Stomach (tissue), 9 donors: ENCODE measurements around the gene MMP13. TPM values are rescaled to one million over a fixed set of nuclear protein-coding genes. Genes with fewer than 3 reads are reported as not detected.
A peak's percentile ranks its signal among the peaks of the same experiment; 100 is the strongest.
"Not testable (repeated sequence)": the region's sequence is repeated elsewhere in the genome, so short reads cannot be mapped to it uniquely, and the experiment has no call there.

ENCODE experiments used
- DNase-seq, 2 donors: peaks; one replicate each; pipeline versions ENCODE4 v3.0.0 to v3.0.0-alpha.2; 2013 to 2019
- H3K27ac ChIP-seq, 5 donors: fragments of 200-600 bp in 4 of 5; sonication (generic) in 4 of 5; one replicate each; pipeline ENCODE4 v1.5.1; 2013 to 2019; ENCODE audit warnings: mild to moderate bottlenecking in 1 of 5, moderate library complexity in 1 of 5
- H3K27me3 ChIP-seq, 3 donors: fragments of 200-600 bp; sonication (generic); one replicate each; pipeline ENCODE4 v1.5.1; 2017 to 2019; ENCODE audit warnings: mixed run types in 1 of 3
- H3K36me3 ChIP-seq, 4 donors: fragments of 200-600 bp; sonication (generic); 1 replicate in 3 of 4; 2 replicates in 1 of 4; pipeline ENCODE4 v1.5.1; 2016 to 2019
- H3K4me1 ChIP-seq, 4 donors: fragments of 200-600 bp; sonication (generic); one replicate each; pipeline ENCODE4 v1.5.1; 2016 to 2019
- H3K4me3 ChIP-seq, 4 donors: fragments of 200-600 bp; sonication (generic) in 3 of 4; one replicate each; pipeline ENCODE4 v1.5.1; 2016 to 2019; ENCODE audit warnings: mild to moderate bottlenecking in 1 of 4
- H3K9me3 ChIP-seq, 4 donors: fragments of 200-600 bp; sonication (generic); one replicate each; pipeline ENCODE4 v1.5.1; 2016 to 2019
- CTCF ChIP-seq, 7 experiments: fragments of 450-650 bp in 4 of 7; fragments of 200-600 bp in 3 of 7; sonication (generic) in 3 of 7; IDR thresholded peaks; one replicate each; pipeline ENCODE4 v1.5.1; 2016 to 2019; ENCODE audit warnings: antibody characterized with exemption in 7 of 7, control low read depth in 2 of 7, mild to moderate bottlenecking in 1 of 7
- EP300 ChIP-seq: sonication (generic); formaldehyde crosslinking; IDR thresholded peaks from one replicate; pipeline ENCODE4 v1.6.1; 2017; ENCODE audit warnings: antibody characterized with exemption
- POLR2A ChIP-seq, 4 donors: fragments of 450-650 bp; IDR thresholded peaks; one replicate each; pipeline ENCODE4 v1.6.1; 2016; ENCODE audit warnings: antibody characterized with exemption in 4 of 4, control low read depth in 2 of 4, mild to moderate bottlenecking in 1 of 4, moderate library complexity in 1 of 4
- POLR2AphosphoS5 ChIP-seq, 3 donors: sonication (generic); formaldehyde crosslinking; IDR thresholded peaks; one replicate each; pipeline ENCODE4 v1.6.1; 2016; ENCODE audit warnings: antibody characterized with exemption in 3 of 3
- WGBS, 5 donors: extraction: QIAGEN DNeasy Blood & Tissue Kit in 3 of 5; methylation state at CpG; one replicate each; pipeline versions ENCODE4 v1.1.5 to v1.1.7; 2013 to 2018; 5-methylcytosine and 5-hydroxymethylcytosine counted together
- intact Hi-C: fragments of 100-400 bp; cut with DNase I; formaldehyde crosslinking; loops from one replicate; pipeline ENCODE4 v1.15.1; 2023; ENCODE audit warnings: low total_unique reads
- polyA plus RNA-seq, 3 donors: library from polyadenylated mRNA; stranded (reverse); fragments of 200-250 nt; gene quantifications; one replicate each; pipeline ENCODE4 v1.2.3, GENCODE V29; 2013
- total RNA-seq, 5 donors: library from RNA; depleted of rRNA; stranded (reverse); fragments of >200 nt; gene quantifications; one replicate each; pipeline versions ENCODE4 v1.1.0 to v1.2.3, GENCODE V29; 2014 to 2016
- donor health status: healthy with polysubstance abuse.
- donor health status: Bipolar disorder and iron deficiency.
- donor health status: healthy.

The MMP13 gene
- total and polyA plus RNA-seq, 8 donors = 0.25 TPM; not detected in 7

- peaks cover 0 to 3% (median 0%) of the 10 kb centered on the region in 4 donors for H3K4me1 ChIP-seq
- H3K36me3 ChIP-seq = no peaks in the 10 kb centered on the region
- WGBS, 5 donors = 36 to 41% (median 38%) methylated on average over 3 of the region's 3 CpGs
- no peaks in the 10 kb centered on the region for H3K27me3 ChIP-seq
- intact Hi-C loops = no loop called here
- DNase-seq = peak in 1 of 2 donors; percentile 67
- no peak for TF ChIP-seq POLR2A (IDR thresholded peaks at IDR 0.05)
- TF ChIP-seq CTCF (IDR thresholded peaks at IDR 0.05) = peak in 5 of 7 experiments; percentile 39 to 65 (median 51)
- H3K27ac ChIP-seq = peak overlapping the region in 1 of 5 donors; percentile 57
- H3K4me3 ChIP-seq = no peak overlapping the region
- no peaks in the 10 kb centered on the region for H3K9me3 ChIP-seq
Observed at GRCh38 chr11:102914238-102915043, 41.1 kb downstream of the MMP13 start.

GRCh38 chr11:102912482-102912830 lies 43.1 kb downstream of the MMP13 start:
- H3K4me1 ChIP-seq = peaks cover 0 to 3% (median 0%) of the 10 kb centered on the region in 4 donors
- H3K9me3 ChIP-seq = no peaks in the 10 kb centered on the region
- no peak overlapping the region for H3K4me3 ChIP-seq
- intact Hi-C loops = no loop called here
- H3K27ac ChIP-seq = no peak overlapping the region
- no peak for TF ChIP-seq POLR2AphosphoS5 (IDR thresholded peaks at IDR 0.05)
- TF ChIP-seq EP300 = no peak
- no peak for TF ChIP-seq CTCF (IDR thresholded peaks at IDR 0.05)
- no peak for TF ChIP-seq POLR2A (IDR thresholded peaks at IDR 0.05)
- no peak for DNase-seq
- H3K27me3 ChIP-seq = no peaks in the 10 kb centered on the region
- no peaks in the 10 kb centered on the region for H3K36me3 ChIP-seq
- 54 to 76% (median 65%) methylated on average over 2 of the region's 2 CpGs for WGBS, 5 donors

GRCh38 chr11:102911758-102912481 lies 43.6 kb downstream of the MMP13 start:
- WGBS, 5 donors = 85 to 91% (median 90%) methylated on average over 13 of the region's 13 CpGs
- TF ChIP-seq EP300 (no peak), POLR2A (IDR thresholded peaks at IDR 0.05) (no peak), POLR2AphosphoS5 (IDR thresholded peaks at IDR 0.05) (no peak), CTCF (IDR thresholded peaks at IDR 0.05) (no peak)
- Histone ChIP-seq H3K27me3 (no peaks in the 10 kb centered on the region), H3K4me1 (peaks cover 0 to 3% (median 0%) of the 10 kb centered on the region in 4 donors), H3K9me3 (no peaks in the 10 kb centered on the region), H3K27ac (no peak overlapping the region), H3K4me3 (no peak overlapping the region), H3K36me3 (no peaks in the 10 kb centered on the region)
- no peak for DNase-seq
- intact Hi-C loops = no loop called here

- H3K36me3 ChIP-seq, H3K4me3 ChIP-seq, H3K9me3 ChIP-seq, H3K27ac ChIP-seq, H3K4me1 ChIP-seq, H3K27me3 ChIP-seq, intact Hi-C loops: not testable (repeated sequence)
- 57 to 67% (median 65%) methylated on average over 5 of the region's 5 CpGs for WGBS, 5 donors
- peak in 1 of 2 donors; percentile 28 for DNase-seq
Observed at GRCh38 chr11:102905848-102906247, 49.7 kb downstream of the MMP13 start.

GRCh38 chr11:102903895-102904294 lies 51.6 kb downstream of the MMP13 start:
- intact Hi-C loops, H3K36me3 ChIP-seq: not testable (repeated sequence)

More at GRCh38 chr11:102903895-102904294, 51.6 kb downstream of the MMP13 start:
- not testable (repeated sequence) for H3K27ac ChIP-seq, H3K9me3 ChIP-seq, H3K4me1 ChIP-seq, H3K4me3 ChIP-seq, DNase-seq, H3K27me3 ChIP-seq
- WGBS, 5 donors = 83 to 91% (median 84%) methylated on average over 5 of the region's 5 CpGs
